Esophagus muscularis mucosa (tissue), 4 donors: ENCODE measurements around the gene ZFAND6.

ENCODE experiments used
- CTCF ChIP-seq, 3 experiments: fragments of 200-600 bp in 2 of 3; fragments of 450-650 bp in 1 of 3; sonication (generic) in 2 of 3; IDR thresholded peaks; one replicate each; pipeline ENCODE4 v1.5.1; 2017 to 2019; ENCODE audit warnings: antibody characterized with exemption in 3 of 3, mild to moderate bottlenecking in 2 of 3, moderate library complexity in 1 of 3
- EP300 ChIP-seq: sonication (generic); formaldehyde crosslinking; IDR thresholded peaks from one replicate; pipeline ENCODE4 v1.6.1; 2017; ENCODE audit warnings: antibody characterized with exemption
- POLR2A ChIP-seq: fragments of 450-650 bp; IDR thresholded peaks from one replicate; pipeline ENCODE4 v1.6.1; 2017; ENCODE audit warnings: antibody characterized with exemption, moderate library complexity, mild to moderate bottlenecking, low read depth
- POLR2AphosphoS5 ChIP-seq, 2 donors: sonication (generic); formaldehyde crosslinking; IDR thresholded peaks; one replicate each; pipeline ENCODE4 v1.6.1; 2017; ENCODE audit warnings: antibody characterized with exemption in 2 of 2

- TF ChIP-seq CTCF (IDR thresholded peaks at IDR 0.05) = no peak
- TF ChIP-seq POLR2A = no peak
- TF ChIP-seq POLR2AphosphoS5 (IDR thresholded peaks at IDR 0.05) = no peak
- no peak for TF ChIP-seq EP300
These were observed 51.4 kb downstream of the ZFAND6 start for GRCh38 chr15:80110920-80111319.
